SJSA1 (cell line): ENCODE results near the gene SLC35F6. TPM values are rescaled to one million over a fixed set of nuclear protein-coding genes. Genes with fewer than 3 reads are reported as not detected.

Source experiments
- DNase-seq, 2 experiments: peaks; one replicate each; pipeline ENCODE4 v3.0.0-alpha.2; 2015 to 2020; ENCODE audit warnings: low spot score in 2 of 2, low read depth in 1 of 2
- H3K27ac ChIP-seq: fragments of 250-450 bp; sonication (Bioruptor Pico); 2 replicates; pipeline ENCODE4 v1.5.1; 2020; ENCODE audit warnings: mild to moderate bottlenecking, moderate library complexity
- H3K27me3 ChIP-seq: fragments of 250-450 bp; sonication (Bioruptor Pico); replicated peaks from 2 replicates; pipeline ENCODE4 v1.5.1; 2020; ENCODE audit warnings: mild to moderate bottlenecking, moderate library complexity
- H3K36me3 ChIP-seq: fragments of 250-450 bp; sonication (Bioruptor Pico); 2 replicates; pipeline ENCODE4 v1.5.1; 2020; ENCODE audit warnings: mild to moderate bottlenecking
- H3K4me1 ChIP-seq: fragments of 250-450 bp; sonication (Bioruptor Pico); replicated peaks from 2 replicates; pipeline ENCODE4 v1.6.1; 2021; ENCODE audit warnings: mild to moderate bottlenecking
- H3K4me3 ChIP-seq: fragments of 250-450 bp; sonication (Bioruptor Pico); 2 replicates; pipeline ENCODE4 v1.5.1; 2020; ENCODE audit warnings: mild to moderate bottlenecking
- H3K9me3 ChIP-seq: fragments of 250-450 bp; sonication (Bioruptor Pico); replicated peaks from 2 replicates; pipeline ENCODE4 v1.5.1; 2020; ENCODE audit warnings: mild to moderate bottlenecking
- total RNA-seq: library from RNA; depleted of rRNA; stranded (reverse); fragments of >200 nt; shearing (Covaris generic); gene quantifications from 2 replicates; pipeline ENCODE4 v1.2.3, GENCODE V29; 2014; rRNA removed

SLC35F6 gene
- total RNA-seq, 1 experiment from 2014 or later, result 55.2 TPM

- H3K27ac ChIP-seq, result no peak overlapping the region
- no peaks in the 10 kb centered on the region for H3K9me3 ChIP-seq
- H3K4me3 ChIP-seq, result no peak overlapping the region
- no peaks in the 10 kb centered on the region for H3K36me3 ChIP-seq
- H3K4me1 ChIP-seq, result no peaks in the 10 kb centered on the region
- no peak for DNase-seq
- peaks cover 36% of the 10 kb centered on the region for H3K27me3 ChIP-seq
These were observed 54.2 kb downstream of the SLC35F6 start for GRCh38 chr2:26818255-26818654.

GRCh38 chr2:26818972-26819371, 54.9 kb downstream of the SLC35F6 start:
- H3K9me3 ChIP-seq, result no peaks in the 10 kb centered on the region
- no peak overlapping the region for H3K27ac ChIP-seq
- H3K4me1 ChIP-seq, result no peaks in the 10 kb centered on the region
- no peak for DNase-seq
- H3K36me3 ChIP-seq, result no peaks in the 10 kb centered on the region
- no peak overlapping the region for H3K4me3 ChIP-seq
- H3K27me3 ChIP-seq, result peaks cover 36% of the 10 kb centered on the region

GRCh38 chr2:26820932-26821331, 56.8 kb downstream of the SLC35F6 start:
- Histone ChIP-seq H3K36me3 (no peaks in the 10 kb centered on the region), H3K4me3 (no peak overlapping the region), H3K4me1 (no peaks in the 10 kb centered on the region), H3K9me3 (no peaks in the 10 kb centered on the region), H3K27me3 (peaks cover 41% of the 10 kb centered on the region), H3K27ac (no peak overlapping the region)
- DNase-seq, result no peak

GRCh38 chr2:26822877-26823276, 58.8 kb downstream of the SLC35F6 start:
- Histone ChIP-seq H3K9me3 (no peaks in the 10 kb centered on the region), H3K36me3 (no peaks in the 10 kb centered on the region), H3K27me3 (peaks cover 38% of the 10 kb centered on the region), H3K4me1 (no peaks in the 10 kb centered on the region), H3K27ac (no peak overlapping the region), H3K4me3 (no peak overlapping the region)
- no peak for DNase-seq

Other genes with a start within 250 kb of the SLC35F6 start
- gene CIB4, start 122.9 kb upstream of the SLC35F6 start, total RNA-seq, result not detected in 2 replicates
- gene KCNK3, start 71.6 kb upstream of the SLC35F6 start, total RNA-seq, result not detected in 2 replicates
- 17.9 and 42.8 TPM in 2 replicates for gene CENPA, start 21.8 kb downstream of the SLC35F6 start, total RNA-seq
- gene DPYSL5, start 83.8 kb downstream of the SLC35F6 start, total RNA-seq, result not detected in 2 replicates
- gene MAPRE3, start 206.4 kb downstream of the SLC35F6 start, total RNA-seq, result 0.50 and 3.3 TPM in 2 replicates